ENCODE measurements around the gene PUS7L.
"Not testable (repeated sequence)": the region's sequence is repeated elsewhere in the genome, so short reads cannot be mapped to it uniquely, and the experiment has no call there.

Gene PUS7L

DNA sequence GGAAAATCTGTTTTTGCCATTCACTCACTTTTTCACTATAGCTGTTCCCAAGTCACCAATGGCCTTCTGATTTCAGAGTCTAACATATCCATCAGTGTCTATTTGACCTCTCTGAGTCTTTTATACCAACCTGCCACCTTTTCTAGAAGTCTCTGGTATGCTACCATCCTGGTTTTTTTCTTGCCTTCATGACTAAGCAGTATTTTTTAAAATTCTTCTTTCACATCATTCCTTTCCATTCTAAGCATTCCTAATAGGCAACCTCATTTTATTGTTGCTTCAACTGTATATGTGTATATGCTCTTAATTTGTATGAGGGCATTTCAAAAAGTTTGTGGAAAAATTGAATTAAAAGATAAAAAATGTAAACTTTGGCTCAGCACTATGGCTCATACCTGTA lies 5.2 kb upstream of the PUS7L start:
- TF ChIP-seq, protein P1, sequence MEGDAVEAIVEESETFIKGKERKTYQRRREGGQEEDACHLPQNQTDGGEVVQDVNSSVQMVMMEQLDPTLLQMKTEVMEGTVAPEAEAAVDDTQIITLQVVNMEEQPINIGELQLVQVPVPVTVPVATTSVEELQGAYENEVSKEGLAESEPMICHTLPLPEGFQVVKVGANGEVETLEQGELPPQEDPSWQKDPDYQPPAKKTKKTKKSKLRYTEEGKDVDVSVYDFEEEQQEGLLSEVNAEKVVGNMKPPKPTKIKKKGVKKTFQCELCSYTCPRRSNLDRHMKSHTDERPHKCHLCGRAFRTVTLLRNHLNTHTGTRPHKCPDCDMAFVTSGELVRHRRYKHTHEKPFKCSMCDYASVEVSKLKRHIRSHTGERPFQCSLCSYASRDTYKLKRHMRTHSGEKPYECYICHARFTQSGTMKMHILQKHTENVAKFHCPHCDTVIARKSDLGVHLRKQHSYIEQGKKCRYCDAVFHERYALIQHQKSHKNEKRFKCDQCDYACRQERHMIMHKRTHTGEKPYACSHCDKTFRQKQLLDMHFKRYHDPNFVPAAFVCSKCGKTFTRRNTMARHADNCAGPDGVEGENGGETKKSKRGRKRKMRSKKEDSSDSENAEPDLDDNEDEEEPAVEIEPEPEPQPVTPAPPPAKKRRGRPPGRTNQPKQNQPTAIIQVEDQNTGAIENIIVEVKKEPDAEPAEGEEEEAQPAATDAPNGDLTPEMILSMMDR (IDR thresholded peaks at IDR 0.05; ENCODE audit: extremely low read depth, missing control alignments) = no peak
- no peak for DNase-seq (ENCODE audit: low spot score)

DNA sequence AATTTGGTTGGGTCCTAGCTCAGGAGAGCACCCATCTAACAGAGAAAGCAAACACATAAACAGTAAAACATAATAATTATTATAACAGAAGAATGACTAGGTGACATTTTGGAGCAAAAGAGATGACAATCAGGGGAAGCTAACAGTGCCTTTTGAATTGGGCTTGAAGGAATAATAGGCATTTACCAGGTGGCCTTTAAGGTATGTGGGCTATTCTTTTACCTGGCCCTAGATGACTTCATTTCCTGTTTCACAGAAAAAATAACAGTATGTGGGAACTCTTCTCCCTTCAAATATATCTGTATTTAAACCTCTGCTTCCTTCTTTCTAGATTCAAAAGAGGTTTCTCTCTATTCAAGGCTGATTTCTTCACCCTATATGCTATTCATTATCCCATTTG lies 4.0 kb upstream of the PUS7L start:
- no peak for DNase-seq (ENCODE audit: low spot score)
- TF ChIP-seq, protein P1 (IDR thresholded peaks at IDR 0.05; ENCODE audit: extremely low read depth, missing control alignments) = no peak

DNA sequence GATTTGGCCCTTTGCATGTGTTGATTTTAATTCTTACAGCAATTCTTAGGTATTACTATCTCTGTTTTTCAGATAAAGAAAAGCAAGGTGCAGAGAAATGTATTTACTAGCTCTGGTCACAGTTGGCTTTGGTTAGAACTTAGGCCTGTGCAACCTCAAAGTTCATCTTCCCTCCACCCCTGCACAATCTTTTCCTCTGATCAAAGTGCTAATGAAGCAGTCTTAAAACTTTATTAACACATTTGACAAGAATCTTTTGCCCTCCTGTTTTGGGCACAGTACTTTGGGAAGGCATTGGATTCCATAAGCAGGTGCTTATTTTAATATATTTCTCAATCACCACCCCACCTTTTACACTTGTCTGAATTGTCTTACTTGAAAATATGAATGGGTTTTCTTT lies 2.9 kb upstream of the PUS7L start:
- no peak for DNase-seq (ENCODE audit: low spot score)
- TF ChIP-seq, protein P1 (IDR thresholded peaks at IDR 0.05; ENCODE audit: extremely low read depth, missing control alignments) = no peak

DNA sequence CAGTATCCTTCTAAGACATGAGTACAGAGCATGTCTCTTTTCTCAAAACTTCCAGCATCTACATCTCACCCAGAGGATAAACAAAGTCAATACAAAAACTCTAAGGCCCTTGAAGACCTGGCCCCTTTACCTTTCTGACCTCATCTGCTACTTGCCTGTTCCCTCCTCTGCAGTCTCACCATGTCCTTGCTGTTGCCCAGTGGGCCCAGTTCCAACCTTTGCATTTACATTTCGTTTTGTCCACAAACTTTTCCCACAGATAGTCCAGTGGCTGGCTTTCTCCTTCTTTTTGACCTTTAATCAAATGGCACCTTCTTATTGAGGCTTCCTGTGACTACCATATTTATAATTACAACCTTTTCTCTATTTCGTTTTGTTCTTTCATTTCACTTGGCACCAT lies 1.8 kb upstream of the PUS7L start:
- TF ChIP-seq, protein P1 (IDR thresholded peaks at IDR 0.05; ENCODE audit: extremely low read depth, missing control alignments) = no peak
- DNase-seq (ENCODE audit: low spot score) = no peak

DNA sequence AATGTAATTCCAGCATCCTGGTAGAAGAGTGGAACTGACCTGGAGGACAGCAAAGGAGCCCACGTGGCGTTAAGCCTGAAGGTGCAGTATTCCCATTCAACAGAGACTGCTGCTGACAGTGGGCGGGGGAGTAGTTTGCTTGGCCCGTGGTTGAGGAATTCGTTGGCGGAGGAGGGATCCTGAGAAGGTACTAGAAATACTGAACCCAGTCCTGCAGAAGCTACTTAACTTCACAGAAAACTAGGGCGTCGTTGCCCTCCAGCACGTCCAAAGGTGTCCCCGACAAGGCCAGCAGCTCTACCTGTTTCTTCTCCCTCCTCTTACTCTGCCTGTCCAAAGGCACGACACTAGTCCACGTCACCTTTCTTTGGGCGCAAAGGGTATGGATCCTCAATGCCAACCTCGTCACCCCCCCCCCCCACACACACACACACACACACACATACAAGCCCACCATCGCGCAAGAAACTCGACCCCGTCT lies 303 bp downstream of the PUS7L start:
- TF ChIP-seq, protein P1 (IDR thresholded peaks at IDR 0.05; ENCODE audit: extremely low read depth, missing control alignments) = no peak
- DNase-seq (ENCODE audit: low spot score) = no peak

DNA sequence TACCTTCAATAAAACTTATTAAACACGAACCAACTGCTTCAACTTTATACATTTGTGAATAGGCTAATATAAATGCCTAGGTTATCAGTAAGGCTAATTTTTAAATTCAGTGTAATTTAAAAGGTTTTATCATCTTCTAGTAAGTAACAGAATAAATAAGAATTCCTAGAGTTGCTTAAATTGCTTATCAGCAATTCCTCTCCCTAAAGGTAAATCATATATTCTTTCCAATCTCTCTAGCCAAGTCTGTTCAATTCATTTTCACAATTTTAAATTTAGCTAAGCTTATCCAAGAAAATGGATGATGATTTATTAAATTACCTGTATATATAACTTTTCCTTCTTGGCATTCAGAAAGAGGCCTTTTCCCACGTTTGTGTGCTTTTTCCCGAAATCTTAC lies 4.6 kb downstream of the PUS7L start:
- no peak for DNase-seq (ENCODE audit: low spot score)
- TF ChIP-seq, protein P1 (IDR thresholded peaks at IDR 0.05; ENCODE audit: extremely low read depth, missing control alignments) = no peak

DNA sequence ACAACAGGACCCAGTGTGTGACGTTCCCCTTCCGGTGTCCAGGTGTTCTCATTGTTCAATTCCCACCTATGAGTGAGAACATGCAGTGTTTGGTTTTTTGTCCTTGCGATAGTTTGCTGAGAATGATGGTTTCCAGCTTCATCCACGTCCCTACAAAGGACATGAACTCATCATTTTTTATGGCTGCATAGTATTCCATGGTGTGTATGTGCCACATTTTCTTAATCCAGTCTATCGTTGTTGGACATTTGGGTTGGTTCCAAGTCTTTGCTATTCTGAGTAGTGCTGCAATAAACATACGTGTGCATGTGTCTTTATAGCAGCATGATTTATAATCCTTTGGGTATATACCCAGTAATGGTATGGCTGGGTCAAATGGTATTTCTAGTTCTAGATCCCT lies 7.2 kb downstream of the PUS7L start:
- DNase-seq (ENCODE audit: low spot score) = not testable (repeated sequence)

DNA sequence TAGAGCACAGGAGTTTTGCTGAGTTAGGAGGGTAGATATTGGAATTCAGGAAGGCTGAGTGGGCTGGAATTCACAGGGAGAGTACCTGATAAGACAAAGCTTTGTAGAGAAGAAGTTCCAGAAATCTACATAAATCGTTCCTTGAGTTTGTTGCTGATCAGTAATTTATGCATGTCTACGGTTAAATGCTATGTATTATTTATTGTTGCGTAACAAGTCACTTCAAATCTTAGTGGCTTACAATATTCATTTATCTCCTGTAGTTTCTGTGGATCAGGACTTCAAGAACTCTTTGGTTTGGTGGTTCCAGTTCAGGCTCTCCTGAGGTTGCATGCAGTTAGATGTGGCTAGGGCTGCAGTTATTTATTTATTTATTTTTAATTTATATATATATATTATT lies 7.8 kb downstream of the PUS7L start:
- TF ChIP-seq, protein P1 (IDR thresholded peaks at IDR 0.05; ENCODE audit: extremely low read depth, missing control alignments) = no peak
- no peak for DNase-seq (ENCODE audit: low spot score)
